ENCODE results near the gene ZMAT3.

- no peak for TF ChIP-seq CTCF (IDR thresholded peaks at IDR 0.05)
- TF ChIP-seq ZFX (IDR thresholded peaks at IDR 0.05; ENCODE audit: borderline replicate concordance) = no peak
Observed at GRCh38 chr3:179079537-179079936, 7.9 kb upstream of the ZMAT3 start.
